ENCODE results near the gene PPRC1.

- TF ChIP-seq CTCF (IDR thresholded peaks at IDR 0.05) (no peak), POLR2A (IDR thresholded peaks at IDR 0.05) (no peak)
Observed at GRCh38 chr10:102141583-102142107, 8.8 kb downstream of the PPRC1 start.

All from adrenal gland (tissue), 5 donors.